Tibial nerve (tissue), 4 donors: ENCODE results near the gene SVOPL. TPM values are rescaled to one million over a fixed set of nuclear protein-coding genes. Genes with fewer than 3 reads are reported as not detected.

ENCODE experiments used
- DNase-seq, 2 donors: peaks; one replicate each; pipeline ENCODE4 v3.0.0-alpha.2; 2019; ENCODE audit warnings: low spot score in 2 of 2
- H3K27ac ChIP-seq, 4 donors: fragments of 200-600 bp; sonication (generic) in 3 of 4; one replicate each; pipeline ENCODE4 v1.5.1; 2017 to 2019; ENCODE audit warnings: mild to moderate bottlenecking in 1 of 4
- H3K27me3 ChIP-seq, 2 donors: fragments of 200-600 bp; sonication (generic) in 1 of 2; one replicate each; pipeline versions ENCODE4 v1.5.1 to v1.6.0; 2017 to 2019
- H3K36me3 ChIP-seq, 3 donors: fragments of 200-600 bp; sonication (generic); one replicate each; pipeline ENCODE4 v1.5.1; 2018 to 2019
- H3K4me1 ChIP-seq, 4 donors: fragments of 200-600 bp; sonication (generic) in 3 of 4; one replicate each; pipeline ENCODE4 v1.5.1; 2017 to 2019
- H3K4me3 ChIP-seq, 4 donors: fragments of 200-600 bp; sonication (generic) in 3 of 4; one replicate each; pipeline ENCODE4 v1.5.1; 2017 to 2019; ENCODE audit warnings: mild to moderate bottlenecking in 1 of 4, moderate library complexity in 1 of 4
- H3K9me3 ChIP-seq, 4 donors: fragments of 200-600 bp; sonication (generic) in 3 of 4; one replicate each; pipeline ENCODE4 v1.5.1; 2017 to 2019
- EP300 ChIP-seq, 2 donors: sonication (generic); formaldehyde crosslinking; IDR thresholded peaks; one replicate each; pipeline ENCODE4 v1.6.1; 2017; ENCODE audit warnings: antibody characterized with exemption in 2 of 2, mild to moderate bottlenecking in 1 of 2
- POLR2A ChIP-seq, 2 donors: fragments of 450-650 bp; IDR thresholded peaks; one replicate each; pipeline ENCODE4 v1.6.1; 2017; ENCODE audit warnings: antibody characterized with exemption in 2 of 2, mild to moderate bottlenecking in 2 of 2, moderate library complexity in 2 of 2
- WGBS, 2 donors: methylation state at CpG; one replicate each; pipeline ENCODE4 v1.1.5; 2018; 5-methylcytosine and 5-hydroxymethylcytosine counted together
- total RNA-seq, 4 donors: library from RNA; depleted of rRNA; stranded (reverse); fragments of >200 nt; gene quantifications; one replicate each; pipeline ENCODE4 v1.1.0, GENCODE V29; 2016
- TF ChIP-seq, protein P1 (sequence below), 5 experiments: fragments of 200-600 bp in 3 of 5; fragments of 450-650 bp in 2 of 5; sonication (generic) in 3 of 5; IDR thresholded peaks; one replicate each; pipeline ENCODE4 v1.5.1; 2016 to 2019; ENCODE audit warnings: antibody characterized with exemption in 5 of 5, mild to moderate bottlenecking in 3 of 5, moderate library complexity in 2 of 5

The SVOPL gene
- total RNA-seq, 4 donors from 2014 or later: not detected

- no peak for DNase-seq
- H3K4me1 ChIP-seq: no peaks in the 10 kb centered on the region
- H3K36me3 ChIP-seq: no peaks in the 10 kb centered on the region
- WGBS, 2 donors: 92 to 95% methylated on average over 10 of the region's 10 CpGs
- H3K27ac ChIP-seq: no peak overlapping the region
- H3K27me3 ChIP-seq: no peaks in the 10 kb centered on the region
- no peaks in the 10 kb centered on the region for H3K9me3 ChIP-seq
- H3K4me3 ChIP-seq: no peak overlapping the region
- no peak for TF ChIP-seq EP300 (IDR thresholded peaks at IDR 0.05)
- TF ChIP-seq, protein P1, sequence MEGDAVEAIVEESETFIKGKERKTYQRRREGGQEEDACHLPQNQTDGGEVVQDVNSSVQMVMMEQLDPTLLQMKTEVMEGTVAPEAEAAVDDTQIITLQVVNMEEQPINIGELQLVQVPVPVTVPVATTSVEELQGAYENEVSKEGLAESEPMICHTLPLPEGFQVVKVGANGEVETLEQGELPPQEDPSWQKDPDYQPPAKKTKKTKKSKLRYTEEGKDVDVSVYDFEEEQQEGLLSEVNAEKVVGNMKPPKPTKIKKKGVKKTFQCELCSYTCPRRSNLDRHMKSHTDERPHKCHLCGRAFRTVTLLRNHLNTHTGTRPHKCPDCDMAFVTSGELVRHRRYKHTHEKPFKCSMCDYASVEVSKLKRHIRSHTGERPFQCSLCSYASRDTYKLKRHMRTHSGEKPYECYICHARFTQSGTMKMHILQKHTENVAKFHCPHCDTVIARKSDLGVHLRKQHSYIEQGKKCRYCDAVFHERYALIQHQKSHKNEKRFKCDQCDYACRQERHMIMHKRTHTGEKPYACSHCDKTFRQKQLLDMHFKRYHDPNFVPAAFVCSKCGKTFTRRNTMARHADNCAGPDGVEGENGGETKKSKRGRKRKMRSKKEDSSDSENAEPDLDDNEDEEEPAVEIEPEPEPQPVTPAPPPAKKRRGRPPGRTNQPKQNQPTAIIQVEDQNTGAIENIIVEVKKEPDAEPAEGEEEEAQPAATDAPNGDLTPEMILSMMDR (IDR thresholded peaks at IDR 0.05): no peak
- no peak for TF ChIP-seq POLR2A (IDR thresholded peaks at IDR 0.05)
Observed at GRCh38 chr7:138618506-138618905, 82.7 kb downstream of the SVOPL start.

DNA sequence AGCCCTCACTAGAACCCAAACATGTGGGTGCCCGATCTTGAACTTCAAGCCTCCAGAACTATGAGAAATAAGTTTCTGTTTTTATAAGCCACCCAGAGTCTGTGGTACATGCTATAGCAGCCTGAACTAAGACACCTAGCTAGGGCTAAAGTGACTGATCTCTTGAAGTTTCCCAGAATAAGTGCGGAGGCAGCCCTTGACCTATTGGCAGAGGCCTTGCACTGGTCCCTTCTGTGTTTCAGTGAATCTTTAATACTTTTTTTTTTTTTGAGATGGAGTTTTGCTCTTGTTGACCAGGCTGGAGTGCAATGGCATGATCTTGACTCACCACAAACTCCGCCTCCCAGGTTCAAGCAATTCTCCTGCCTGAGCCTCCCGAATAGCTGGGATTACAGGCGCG lies 85.1 kb downstream of the SVOPL start:
- WGBS, 2 donors: 93 to 95% methylated on average over 6 of the region's 6 CpGs
- Histone ChIP-seq H3K4me1 (no peaks in the 10 kb centered on the region), H3K27me3 (no peaks in the 10 kb centered on the region), H3K4me3 (no peak overlapping the region), H3K9me3 (no peaks in the 10 kb centered on the region), H3K27ac (no peak overlapping the region), H3K36me3 (no peaks in the 10 kb centered on the region)
- TF ChIP-seq EP300 (IDR thresholded peaks at IDR 0.05) (no peak), POLR2A (IDR thresholded peaks at IDR 0.05) (no peak)
- TF ChIP-seq, protein P1 (IDR thresholded peaks at IDR 0.05): no peak
- DNase-seq: no peak

DNA sequence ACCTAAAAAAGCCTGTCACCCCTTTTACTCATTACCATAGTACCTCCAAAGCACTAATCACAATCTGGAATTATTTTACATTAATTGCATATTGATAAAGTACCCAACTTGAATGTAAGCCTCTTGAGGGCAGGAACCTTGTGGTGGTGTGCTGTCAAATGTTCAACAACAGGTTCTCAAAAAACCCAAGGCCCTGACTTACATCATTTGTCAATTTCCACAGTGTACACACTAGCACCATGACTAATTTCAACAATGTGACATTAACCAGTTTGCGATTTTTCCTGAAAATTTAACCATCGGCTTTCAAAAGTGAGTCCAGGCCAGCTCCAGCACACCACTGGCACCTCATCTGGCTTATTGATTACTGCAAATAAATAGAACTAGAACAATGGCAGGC lies 87.5 kb downstream of the SVOPL start:
- Histone ChIP-seq H3K4me3 (no peak overlapping the region), H3K27ac (no peak overlapping the region), H3K4me1 (no peaks in the 10 kb centered on the region), H3K9me3 (no peaks in the 10 kb centered on the region), H3K36me3 (no peaks in the 10 kb centered on the region), H3K27me3 (no peaks in the 10 kb centered on the region)
- WGBS, 2 donors: 84 to 93% methylated on average over 2 of the region's 2 CpGs
- TF ChIP-seq, protein P1 (IDR thresholded peaks at IDR 0.05): no peak
- no peak for TF ChIP-seq POLR2A (IDR thresholded peaks at IDR 0.05)
- no peak for DNase-seq

DNA sequence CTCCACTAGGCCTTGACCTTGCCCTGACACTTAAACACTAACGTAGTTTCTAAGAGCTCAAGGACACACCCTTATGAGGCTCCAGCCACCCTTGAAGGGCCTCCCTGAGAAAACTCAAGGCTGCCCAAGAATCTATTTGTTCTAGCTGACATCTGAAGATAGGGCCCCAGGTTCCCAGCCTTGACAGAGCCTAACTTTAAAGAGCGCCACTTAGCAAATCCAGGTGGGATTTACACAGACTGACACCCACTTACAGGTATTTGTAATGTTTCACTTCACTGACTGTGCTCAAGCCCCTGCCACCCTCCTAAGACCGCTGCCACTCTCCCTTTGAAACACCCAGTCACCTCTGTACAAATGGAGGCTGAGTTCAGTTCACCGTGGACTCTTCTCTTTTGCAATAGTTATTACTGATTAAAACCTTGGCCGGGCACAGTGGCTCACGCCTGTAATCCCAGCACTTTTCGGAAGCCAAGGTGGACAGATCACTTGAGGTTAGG lies 90.4 kb downstream of the SVOPL start:
- Histone ChIP-seq H3K4me1 (no peaks in the 10 kb centered on the region), H3K9me3 (no peaks in the 10 kb centered on the region), H3K36me3 (no peaks in the 10 kb centered on the region), H3K27me3 (no peaks in the 10 kb centered on the region), H3K27ac (no peak overlapping the region), H3K4me3 (no peak overlapping the region)
- DNase-seq: no peak
- WGBS, 2 donors: 83 to 88% methylated on average over 7 of the region's 7 CpGs
- TF ChIP-seq, protein P1 (IDR thresholded peaks at IDR 0.05): no peak
- TF ChIP-seq EP300 (IDR thresholded peaks at IDR 0.05) (no peak), POLR2A (IDR thresholded peaks at IDR 0.05) (no peak)

DNA sequence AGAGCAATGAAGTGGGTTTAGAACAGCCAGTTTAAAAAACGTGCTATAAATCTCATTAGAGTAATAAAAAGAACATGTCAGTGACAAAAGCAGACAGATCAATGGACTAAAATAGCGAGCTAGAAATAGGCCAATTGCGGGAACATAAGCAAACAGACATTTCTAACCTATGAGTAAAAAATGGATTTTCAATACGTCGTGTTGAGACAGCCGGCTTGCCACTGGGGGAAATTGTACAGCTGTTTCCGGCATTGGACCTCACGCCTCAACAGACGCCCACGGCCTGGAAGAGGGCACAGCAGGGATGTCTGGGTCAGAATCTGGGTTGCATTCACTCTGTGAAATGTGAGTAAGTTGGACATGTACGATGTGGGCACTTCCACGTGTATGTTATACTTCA lies 92.9 kb downstream of the SVOPL start:
- Histone ChIP-seq H3K36me3 (no peaks in the 10 kb centered on the region), H3K4me3 (no peak overlapping the region), H3K4me1 (no peaks in the 10 kb centered on the region), H3K27me3 (no peaks in the 10 kb centered on the region), H3K9me3 (no peaks in the 10 kb centered on the region), H3K27ac (no peak overlapping the region)
- no peak for DNase-seq
- TF ChIP-seq POLR2A (IDR thresholded peaks at IDR 0.05) (no peak), EP300 (IDR thresholded peaks at IDR 0.05) (no peak)
- TF ChIP-seq, protein P1 (IDR thresholded peaks at IDR 0.05): no peak
- 16 to 32% methylated on average over 12 of the region's 12 CpGs for whole genome bisulfite sequencing, 2 donors
